ENCODE results near the gene TIAM1. TPM values are rescaled to one million over a fixed set of nuclear protein-coding genes. Genes with fewer than 3 reads are reported as not detected.

Gene TIAM1
- total RNA-seq, 3 donors from 2014 or later = 6.2 to 11.6 (median 10.4) TPM

DNA sequence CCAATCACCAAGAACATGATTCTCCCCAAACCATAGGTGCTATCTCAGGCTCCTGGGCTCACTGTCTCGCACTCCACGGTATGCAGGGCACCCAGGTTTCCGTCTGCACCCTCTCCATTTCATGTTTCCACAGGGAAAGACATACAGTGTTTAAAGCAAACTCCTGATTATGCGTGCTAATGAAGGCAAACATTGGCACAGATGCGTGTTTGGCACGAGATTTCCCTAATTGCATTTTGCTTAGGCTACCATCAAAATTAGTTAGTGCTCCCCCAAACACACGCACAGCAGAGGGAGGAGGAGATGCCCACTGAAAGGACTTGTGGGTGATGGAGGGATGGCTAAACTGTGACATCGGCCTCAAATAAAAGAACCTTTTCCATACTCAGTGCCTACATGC, 32.2 kb upstream of the TIAM1 start:
- Histone ChIP-seq H3K4me1 (ENCODE audit: low read depth) (no peaks in the 10 kb centered on the region), H3K4me3 (no peak overlapping the region), H3K36me3 (ENCODE audit: low read depth) (no peaks in the 10 kb centered on the region), H3K9me3 (no peaks in the 10 kb centered on the region)
- DNase-seq = no peak
- no peak for TF ChIP-seq CTCF (IDR thresholded peaks at IDR 0.05)
- ATAC-seq = no peak
- intact Hi-C loops (cut with DNase I, micrococcal nuclease) = no loop called here

- TF ChIP-seq CTCF (IDR thresholded peaks at IDR 0.05) = no peak
- no peaks in the 10 kb centered on the region for H3K36me3 ChIP-seq (ENCODE audit: low read depth)
- no peak for ATAC-seq
- intact Hi-C loops (cut with DNase I, micrococcal nuclease) = no loop called here
- no peak for DNase-seq
- H3K4me3 ChIP-seq = no peak overlapping the region
- H3K9me3 ChIP-seq = no peaks in the 10 kb centered on the region
- H3K4me1 ChIP-seq (ENCODE audit: low read depth) = no peaks in the 10 kb centered on the region
Observed at GRCh38 chr21:31374395-31374794, 30.3 kb upstream of the TIAM1 start.

DNA sequence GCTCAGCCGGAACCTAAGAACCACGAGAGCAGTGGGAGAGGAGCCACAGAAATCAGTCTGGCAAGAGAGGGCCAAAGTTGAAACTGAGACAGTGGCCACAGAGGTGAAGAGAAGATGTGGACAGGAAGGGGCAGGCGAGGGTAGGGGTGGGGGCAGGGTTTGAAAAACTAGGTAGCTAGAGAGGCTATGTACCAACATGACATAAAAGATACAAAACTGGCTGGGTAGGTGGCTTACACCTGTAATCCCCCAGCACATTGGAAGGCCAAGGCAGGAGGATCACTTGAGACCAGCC, 28.4 kb upstream of the TIAM1 start:
- ATAC-seq (no peak), DNase-seq (no peak)
- H3K9me3 ChIP-seq = no peaks in the 10 kb centered on the region
- H3K36me3 ChIP-seq (ENCODE audit: low read depth) = no peaks in the 10 kb centered on the region
- intact Hi-C loops (cut with DNase I, micrococcal nuclease) = no loop called here
- H3K4me1 ChIP-seq (ENCODE audit: low read depth) = no peaks in the 10 kb centered on the region
- H3K4me3 ChIP-seq = no peak overlapping the region
- TF ChIP-seq CTCF (IDR thresholded peaks at IDR 0.05) = no peak

GRCh38 chr21:31371715-31372470, 27.8 kb upstream of the TIAM1 start:
- Histone ChIP-seq H3K36me3 (ENCODE audit: low read depth) (no peaks in the 10 kb centered on the region), H3K4me1 (ENCODE audit: low read depth) (no peaks in the 10 kb centered on the region), H3K9me3 (no peaks in the 10 kb centered on the region), H3K4me3 (no peak overlapping the region)
- ATAC-seq = no peak
- TF ChIP-seq CTCF (IDR thresholded peaks at IDR 0.05) = no peak
- no peak for DNase-seq
- intact Hi-C loops (cut with DNase I, micrococcal nuclease) = no loop called here

- Histone ChIP-seq H3K36me3 (ENCODE audit: low read depth) (no peaks in the 10 kb centered on the region), H3K4me1 (ENCODE audit: low read depth) (no peaks in the 10 kb centered on the region), H3K9me3 (no peaks in the 10 kb centered on the region), H3K4me3 (no peak overlapping the region)
- intact Hi-C loops (cut with DNase I, micrococcal nuclease) = no loop called here
- DNase-seq = no peak
- ATAC-seq = peak; percentile 13
- no peak for TF ChIP-seq CTCF (IDR thresholded peaks at IDR 0.05)
Observed at GRCh38 chr21:31370893-31371544, 27.0 kb upstream of the TIAM1 start.

All from mucosa of descending colon (tissue), 3 donors.